GM18507 (cell line): ENCODE data around the gene LNPK.
"Not testable (repeated sequence)": the region's sequence is repeated elsewhere in the genome, so short reads cannot be mapped to it uniquely, and the experiment has no call there.

ENCODE experiments used
- DNase-seq: peaks from one replicate; pipeline ENCODE4 v3.0.0; 2011; ENCODE audit warnings: low read depth; ENCODE audit not compliant: insufficient read length; ENCODE audit errors: extremely low spot score
- FAIRE-seq: peaks from 2 replicates; lab custom pipeline; 2011; peaks lifted over from hg19 to GRCh38; lab: Jason Lieb, UNC

Gene LNPK

DNA sequence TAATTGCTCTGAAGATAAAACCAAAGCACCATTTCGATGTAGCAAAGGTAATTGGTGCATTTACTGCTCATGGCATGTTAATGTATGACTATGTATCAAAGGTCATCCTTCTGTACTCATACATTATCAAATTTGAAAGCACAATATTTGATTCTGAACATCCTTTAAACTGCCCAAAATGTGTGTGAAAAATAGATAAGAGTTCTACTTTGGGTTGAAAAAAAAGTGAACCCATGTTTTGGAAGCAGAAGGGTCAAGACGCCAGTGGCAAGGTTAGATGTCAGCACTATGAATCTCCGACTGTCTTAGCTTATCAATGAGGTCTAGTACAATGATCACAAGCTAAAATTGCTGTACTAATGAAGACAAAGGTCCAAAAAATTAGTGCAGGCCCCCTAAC lies 83.1 kb downstream of the LNPK start:
- DNase-seq = no peak
- no peak for FAIRE-seq

DNA sequence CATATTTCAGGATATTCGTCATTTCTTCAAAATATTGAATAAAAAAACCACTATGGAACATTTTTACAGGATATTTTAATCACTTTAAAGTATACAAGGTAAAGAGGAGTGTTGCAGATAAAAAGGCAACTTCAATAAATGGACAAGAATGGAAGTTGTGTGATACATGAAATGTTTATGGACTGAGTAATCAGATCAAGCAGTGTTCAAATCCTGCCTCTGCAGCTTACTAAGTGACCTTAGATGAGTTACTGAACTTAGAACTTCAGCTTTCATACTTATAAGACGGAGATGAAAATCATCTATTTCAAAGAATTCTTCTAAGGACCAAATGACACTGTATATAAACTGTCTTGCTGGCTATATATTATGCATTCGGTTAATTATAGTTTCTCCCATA lies 87.2 kb downstream of the LNPK start:
- no peak for FAIRE-seq
- DNase-seq = no peak

DNA sequence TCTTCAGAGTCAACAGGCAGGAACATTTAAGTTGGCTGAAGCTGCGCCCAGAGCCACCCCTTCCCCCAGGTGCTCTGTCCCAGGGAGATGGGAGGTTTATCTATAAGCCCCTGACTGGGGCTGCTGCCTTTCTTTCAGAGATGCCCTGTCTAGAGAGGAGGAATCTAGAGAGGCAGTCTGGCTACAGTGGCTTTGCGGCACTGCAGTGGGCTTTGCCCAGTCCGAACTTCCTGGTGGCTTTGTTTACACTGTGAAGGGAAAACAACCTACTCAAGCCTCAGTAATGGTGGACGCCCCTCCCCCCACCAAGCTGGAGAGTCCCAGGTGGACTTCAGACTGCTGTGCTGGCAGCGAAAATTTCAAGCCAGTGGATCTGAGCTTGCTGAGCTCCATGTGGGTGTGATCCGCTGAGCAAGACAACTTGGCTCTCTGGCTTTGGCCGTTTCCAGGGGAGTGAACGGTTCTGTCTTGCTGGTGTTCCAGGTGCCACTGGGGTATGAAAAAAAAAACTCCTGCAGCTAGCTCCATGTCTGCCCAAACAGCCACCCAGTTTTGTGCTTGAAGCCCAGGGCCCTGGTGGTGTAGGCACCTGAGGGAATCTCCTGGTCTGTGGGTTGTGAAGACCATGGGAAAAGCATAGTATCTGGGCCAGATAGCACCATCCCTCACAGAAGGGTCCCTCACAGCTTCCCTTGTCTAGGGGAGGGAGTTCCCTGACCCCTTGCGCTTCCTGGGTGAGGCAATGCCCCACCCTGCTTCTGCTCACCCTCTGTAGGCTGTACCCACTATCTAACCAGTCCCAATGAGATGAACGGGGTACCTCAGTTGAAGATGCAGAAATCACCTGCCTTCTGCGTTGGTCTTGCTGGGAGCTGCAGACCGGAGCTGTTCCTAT lies 88.0 kb downstream of the LNPK start:
- FAIRE-seq, DNase-seq: not testable (repeated sequence)

DNA sequence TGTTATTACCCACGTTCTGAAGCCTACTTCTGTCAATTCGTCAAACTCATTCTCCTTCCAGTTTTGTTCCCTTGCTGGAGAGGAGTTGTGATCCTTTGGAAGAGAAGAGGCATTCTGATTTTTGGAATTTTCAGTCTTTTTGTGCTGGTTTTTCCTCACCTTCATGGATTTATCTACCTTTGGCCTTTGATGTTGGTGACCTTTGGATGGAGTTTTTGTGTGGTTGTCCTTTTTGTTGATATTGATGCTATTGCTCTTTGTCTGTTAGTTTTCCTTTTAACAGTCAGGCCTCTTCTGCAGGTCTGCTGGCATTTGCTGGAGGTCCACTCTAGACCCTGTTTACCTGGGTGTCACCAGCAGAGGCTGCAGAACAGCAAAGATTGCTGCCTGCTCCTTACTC lies 88.8 kb downstream of the LNPK start:
- not testable (repeated sequence) for FAIRE-seq, DNase-seq

DNA sequence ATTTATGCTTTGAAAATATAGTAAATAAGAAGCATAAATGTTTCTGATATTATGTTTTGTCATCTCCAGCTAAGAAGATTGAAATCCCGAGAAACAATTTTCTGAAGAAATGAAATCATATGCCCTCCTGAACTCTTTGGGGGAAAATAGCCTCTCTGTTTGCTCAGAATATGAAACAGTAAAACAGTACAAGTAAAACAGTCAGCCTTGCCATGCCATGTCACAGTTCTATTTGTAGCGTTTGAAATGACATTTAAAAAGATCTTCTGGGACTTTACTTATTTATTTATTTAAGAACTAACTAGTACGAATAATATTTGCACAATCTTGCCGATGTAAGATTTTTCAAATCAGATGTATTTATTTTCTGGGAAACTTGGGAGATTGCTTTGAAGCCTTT lies 98.0 kb downstream of the LNPK start:
- no peak for DNase-seq
- no peak for FAIRE-seq

DNA sequence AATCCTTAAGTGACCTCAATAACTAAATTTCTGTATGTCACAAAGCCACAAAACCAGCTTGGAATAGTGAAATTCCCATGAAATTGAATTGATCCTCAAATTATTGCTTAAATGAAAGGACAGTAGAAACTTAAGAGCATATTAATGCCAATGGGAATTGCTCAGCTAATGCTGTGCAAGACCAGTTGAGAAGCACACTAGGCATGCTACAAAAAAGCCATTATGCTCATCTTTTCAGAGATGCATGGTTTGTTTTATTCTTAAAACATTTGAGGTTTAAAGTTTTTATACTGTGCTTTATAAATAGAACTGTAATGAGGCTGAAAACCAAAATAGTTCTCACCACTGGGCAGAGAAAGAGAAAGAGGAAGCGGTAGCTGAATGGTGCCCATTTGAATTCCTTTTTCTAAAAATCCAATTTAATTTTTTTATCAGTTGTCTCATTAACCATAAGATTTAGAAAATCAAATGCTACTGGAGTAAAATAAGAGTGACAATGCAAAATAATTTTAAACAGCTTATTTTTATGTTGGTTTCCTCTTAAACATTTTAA lies 98.6 kb downstream of the LNPK start:
- no peak for FAIRE-seq
- DNase-seq = no peak

DNA sequence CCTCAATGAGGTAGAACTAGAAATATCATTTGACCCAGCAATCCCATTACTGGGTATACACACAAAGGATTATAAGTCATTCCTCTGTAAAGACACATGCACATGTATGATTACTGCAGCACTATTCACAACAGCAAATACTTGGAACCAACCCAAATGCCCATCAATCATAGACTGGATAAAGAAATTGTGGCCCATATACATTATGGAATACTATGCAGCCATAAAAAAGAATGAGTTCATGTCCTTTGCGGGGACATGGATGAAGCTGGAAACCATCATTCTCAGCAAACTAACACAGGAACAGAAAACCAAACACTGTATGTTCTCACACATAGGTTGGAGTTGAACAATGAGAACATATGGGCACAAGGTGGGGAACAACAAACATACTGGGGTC lies 106.1 kb downstream of the LNPK start:
- DNase-seq, FAIRE-seq: not testable (repeated sequence)

DNA sequence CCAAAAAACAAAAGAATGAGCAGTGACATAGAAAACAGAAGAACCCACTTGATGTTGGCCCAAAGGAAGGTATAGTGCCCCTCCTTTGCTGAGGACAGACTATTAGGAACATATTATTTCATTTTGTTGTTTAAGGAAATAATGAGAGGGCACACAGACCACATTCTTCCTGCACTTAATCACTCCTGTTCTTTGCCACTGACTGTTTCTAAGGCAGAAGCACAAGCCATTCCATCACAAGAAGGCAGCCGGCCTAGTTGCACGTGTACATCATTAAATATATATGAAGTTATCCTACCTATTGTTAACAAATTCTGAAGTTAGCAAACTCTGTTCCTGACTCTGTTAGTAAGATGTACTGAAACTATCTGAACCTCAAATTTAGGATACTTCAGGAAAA lies 110.0 kb downstream of the LNPK start:
- DNase-seq (no peak), FAIRE-seq (no peak)

DNA sequence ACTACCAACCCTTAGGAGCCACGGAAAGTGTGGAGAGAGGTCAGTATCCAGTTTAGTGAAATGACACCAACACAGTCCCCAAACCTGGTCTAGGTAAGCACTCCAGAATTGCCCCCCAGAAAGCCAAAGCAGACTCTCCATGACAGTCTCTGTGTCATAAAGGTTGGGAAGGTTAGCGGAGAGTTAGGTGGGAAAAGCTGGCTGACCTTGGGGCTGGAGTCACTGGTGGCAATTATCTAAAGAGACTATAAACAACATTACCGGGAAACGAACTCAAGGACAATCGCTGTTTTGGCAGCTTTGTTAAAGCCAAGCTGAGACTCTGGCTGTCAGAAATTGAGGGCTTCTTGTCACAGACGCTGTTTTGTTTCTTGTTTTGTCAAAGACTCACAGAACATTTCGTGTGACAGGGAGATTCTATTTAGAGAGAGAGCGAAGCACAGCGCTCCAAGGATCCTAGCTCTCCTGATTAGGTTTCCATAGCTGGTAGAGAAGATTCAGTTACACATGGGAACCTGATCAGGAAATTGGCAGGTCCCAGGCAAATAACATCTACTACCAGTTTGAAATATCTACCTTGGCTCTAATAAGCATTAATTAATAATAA lies 111.3 kb downstream of the LNPK start:
- FAIRE-seq (no peak), DNase-seq (no peak)

DNA sequence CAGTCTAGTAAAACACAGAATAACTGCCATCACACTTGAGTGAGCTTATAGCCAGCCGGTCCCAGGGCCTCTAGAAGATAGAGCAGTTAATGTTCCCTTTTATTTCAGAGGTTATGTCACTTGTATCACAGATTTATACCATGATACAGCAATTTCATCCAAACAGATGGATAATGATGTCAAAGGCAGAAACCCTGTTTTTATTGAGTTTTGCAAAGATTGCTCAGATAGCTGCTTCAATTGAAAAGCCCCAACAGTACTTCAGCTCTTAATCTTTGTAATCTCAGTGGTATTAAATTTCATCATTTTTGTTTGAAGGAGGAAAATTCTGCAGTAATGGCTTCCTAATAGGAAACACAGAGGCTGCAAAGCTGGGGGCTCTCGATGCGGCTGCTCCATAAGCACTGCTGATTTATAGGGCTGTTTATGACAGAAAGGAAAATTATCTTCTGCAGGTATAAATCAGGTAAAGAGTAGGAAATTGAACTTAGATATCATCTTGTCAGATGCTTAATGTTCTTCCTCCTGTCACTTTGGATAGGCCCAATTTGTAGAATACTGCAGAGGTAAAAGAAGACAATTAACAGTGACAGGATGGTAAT lies 112.3 kb downstream of the LNPK start:
- no peak for FAIRE-seq
- no peak for DNase-seq

DNA sequence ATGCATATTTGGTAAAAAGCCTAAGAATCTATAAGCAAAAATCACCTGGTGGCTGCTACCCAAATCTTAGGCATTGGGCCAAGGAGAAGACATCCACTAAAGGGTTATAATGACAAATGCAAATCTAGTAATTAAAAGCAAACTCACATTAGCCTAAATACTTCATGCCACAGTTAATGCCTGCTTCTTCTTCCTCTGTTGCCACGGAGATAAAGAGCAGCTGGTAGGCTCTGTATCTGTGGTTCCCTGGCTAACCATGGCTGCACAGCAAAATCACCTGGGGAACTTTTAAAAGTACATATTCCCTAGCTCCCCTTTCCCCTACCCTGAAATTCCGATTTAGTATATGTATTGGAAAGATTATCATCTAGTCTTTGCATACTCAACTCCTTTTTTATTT lies 114.3 kb downstream of the LNPK start:
- DNase-seq (no peak), FAIRE-seq (no peak)

DNA sequence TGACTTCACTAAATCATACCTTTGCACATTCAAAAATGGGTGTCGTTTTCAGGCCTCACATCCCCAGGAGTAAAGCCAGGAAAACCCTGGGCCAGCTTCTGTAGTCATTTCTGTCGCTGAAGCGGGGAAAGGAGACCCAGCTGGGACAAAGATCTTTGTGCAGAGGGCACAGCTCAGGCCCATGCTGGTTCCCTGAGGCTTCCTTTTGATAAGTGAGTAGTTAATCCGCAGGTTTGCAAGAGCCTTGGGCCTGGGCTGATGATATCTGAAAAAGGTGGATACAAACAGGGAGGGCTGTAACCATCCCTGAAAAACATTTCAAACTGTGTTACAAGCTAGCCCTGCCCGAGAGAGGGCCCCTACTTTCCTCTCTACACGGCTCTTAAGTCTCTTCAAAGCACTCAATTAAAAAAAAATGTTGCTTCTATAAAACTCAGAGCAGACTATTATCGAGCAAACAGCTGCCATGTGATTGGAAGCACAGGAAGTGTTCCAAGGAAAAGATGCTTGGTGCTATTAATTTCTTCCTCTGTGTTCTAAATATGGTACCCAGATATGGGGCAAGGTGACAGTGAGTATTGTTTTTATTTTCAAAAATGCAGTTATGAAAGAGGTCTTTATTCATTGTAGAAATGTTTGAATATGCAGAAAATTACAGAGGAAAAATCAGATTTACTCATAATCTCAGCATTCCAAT lies 117.2 kb downstream of the LNPK start:
- FAIRE-seq = no peak
- DNase-seq = no peak

DNA sequence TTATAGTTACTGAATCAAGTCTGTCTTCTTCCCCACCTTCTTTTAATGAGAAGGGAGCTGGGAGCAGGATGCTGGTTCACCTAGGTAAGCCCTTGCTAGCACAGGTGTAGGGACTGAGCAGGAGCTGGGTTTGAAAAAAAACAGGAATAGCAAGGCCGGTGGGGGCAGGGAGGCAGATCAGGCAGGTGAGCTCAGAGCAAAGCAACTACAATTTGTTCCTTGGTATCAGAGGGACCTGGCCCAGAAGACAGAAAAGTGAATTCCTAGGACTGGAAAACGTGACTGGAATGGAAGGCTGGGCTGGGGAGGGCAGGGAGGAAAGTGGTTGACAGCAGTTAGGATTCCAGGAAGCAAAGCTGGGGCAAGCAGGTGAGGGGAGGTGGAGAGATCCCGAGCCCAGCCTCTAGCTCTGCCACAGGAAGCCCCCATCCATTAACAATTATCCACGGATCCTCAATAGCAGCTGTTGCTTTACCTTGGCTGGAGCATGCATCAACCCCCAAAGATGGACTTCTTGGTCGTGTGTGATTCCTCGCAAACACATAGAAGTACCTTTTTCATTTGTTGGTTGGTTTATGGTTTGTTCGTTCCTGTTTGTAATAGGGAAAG lies 118.4 kb downstream of the LNPK start:
- DNase-seq = no peak
- FAIRE-seq = no peak

DNA sequence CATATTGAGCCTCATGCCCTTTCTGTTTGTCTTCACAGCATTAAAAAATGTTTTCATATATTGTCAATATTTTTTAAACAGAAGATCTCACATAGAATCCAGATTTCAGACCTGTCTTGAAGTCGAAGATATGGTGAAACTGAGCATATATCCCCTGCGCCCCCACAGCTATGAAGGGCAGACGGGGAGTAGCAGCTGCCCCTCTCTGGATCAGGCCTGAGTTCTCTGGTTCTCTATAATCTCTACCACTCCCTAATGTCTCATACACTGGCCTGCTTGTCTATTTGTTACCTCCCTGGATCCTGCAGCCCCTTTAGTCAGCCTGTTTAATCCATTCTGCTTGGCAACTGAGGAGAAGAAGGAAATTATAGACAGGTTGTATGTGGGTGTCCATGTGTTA lies 122.4 kb downstream of the LNPK start:
- FAIRE-seq (no peak), DNase-seq (no peak)

DNA sequence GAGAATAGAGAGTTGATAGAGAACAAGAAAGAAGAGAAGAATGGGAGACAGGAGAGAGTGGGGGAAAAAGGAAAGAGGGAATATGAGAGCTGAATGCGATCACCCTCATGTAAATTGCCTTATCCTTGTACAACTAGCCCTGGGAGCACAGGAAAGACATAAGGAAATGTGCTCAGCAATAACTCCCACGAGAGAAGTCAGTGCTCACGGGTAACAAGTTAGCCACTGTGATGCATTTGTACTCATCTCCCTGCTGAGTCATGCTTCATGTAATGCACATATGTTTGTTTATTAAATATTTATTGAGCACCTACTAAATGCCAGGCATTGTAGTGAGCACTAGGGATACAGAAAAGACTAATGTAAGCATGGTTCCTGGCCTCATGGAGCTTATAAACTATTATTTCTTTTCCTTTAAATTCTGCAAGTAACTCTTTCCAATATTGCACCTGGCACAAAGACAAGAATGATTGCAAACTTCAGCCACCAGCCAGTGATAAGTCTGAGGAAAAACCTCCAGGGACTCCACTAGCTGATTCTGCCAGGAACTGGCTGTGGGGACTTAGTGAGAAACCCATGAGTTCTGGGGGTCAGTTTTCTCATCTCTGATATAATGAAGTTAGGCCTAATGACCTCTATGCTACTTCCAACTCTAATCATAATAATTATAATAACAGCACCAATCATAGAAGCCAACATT lies 124.1 kb downstream of the LNPK start:
- FAIRE-seq = no peak
- DNase-seq = no peak

DNA sequence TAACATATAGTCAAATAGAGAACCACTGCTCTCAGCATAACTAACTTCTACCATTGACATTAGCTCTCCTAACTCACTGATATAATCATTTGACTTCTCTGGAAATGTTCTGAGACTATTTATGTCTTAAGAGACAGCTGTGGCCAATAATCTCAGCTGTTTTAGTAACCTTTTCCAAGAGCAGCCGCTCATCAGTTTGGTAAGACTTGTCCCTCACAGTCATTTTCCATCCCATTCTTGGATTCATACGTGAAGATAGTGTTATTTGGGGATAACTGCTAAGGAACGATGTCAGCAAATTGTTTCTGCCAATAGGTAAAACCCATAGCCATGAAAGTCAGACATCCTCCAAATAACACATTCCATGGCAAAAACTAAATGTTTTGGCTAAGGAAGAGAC lies 127.8 kb downstream of the LNPK start:
- FAIRE-seq = no peak
- DNase-seq = no peak
